CD4-positive, alpha-beta T cell treated with Interleukin-6 at 100 ng/mL for 8 hours (primary cell): ENCODE measurements around the gene ATP10A.

Experiments used
- DNase-seq: peaks from one replicate; pipeline ENCODE4 v3.0.0-alpha.2; 2020; ENCODE audit warnings: mixed read lengths, low spot score

ATP10A gene

GRCh38 chr15:25863111-25863967, at the start of gene ATP10A:
TSS of gene ATP10A (minus strand) at chr15:25863327. CDS start at chr15:25863096, 231 bp downstream.
- peak; percentile 37 for DNase-seq

- DNase-seq: no peak
Measured at GRCh38 chr15:25912035-25912434, 48.9 kb upstream of the ATP10A start.

GRCh38 chr15:25910832-25911231, 47.7 kb upstream of the ATP10A start:
- no peak for DNase-seq

GRCh38 chr15:25909806-25910205, 46.7 kb upstream of the ATP10A start:
- no peak for DNase-seq

GRCh38 chr15:25909325-25909724, 46.2 kb upstream of the ATP10A start:
- no peak for DNase-seq

GRCh38 chr15:25905140-25905539, 42.0 kb upstream of the ATP10A start:
- DNase-seq: no peak

- DNase-seq: no peak
Measured at GRCh38 chr15:25903024-25903581, 40.0 kb upstream of the ATP10A start.

GRCh38 chr15:25901811-25902605, 38.9 kb upstream of the ATP10A start:
- no peak for DNase-seq

GRCh38 chr15:25900901-25901300, 37.8 kb upstream of the ATP10A start:
- no peak for DNase-seq

- no peak for DNase-seq
Measured at GRCh38 chr15:25900431-25900830, 37.3 kb upstream of the ATP10A start.

- no peak for DNase-seq
Measured at GRCh38 chr15:25899870-25900269, 36.7 kb upstream of the ATP10A start.

GRCh38 chr15:25897658-25898057, 34.5 kb upstream of the ATP10A start:
- DNase-seq: no peak

GRCh38 chr15:25894371-25894902, 31.3 kb upstream of the ATP10A start:
- DNase-seq: no peak

- DNase-seq: no peak
Measured at GRCh38 chr15:25893596-25893995, 30.5 kb upstream of the ATP10A start.

- DNase-seq: no peak
Measured at GRCh38 chr15:25892126-25892525, 29.0 kb upstream of the ATP10A start.

GRCh38 chr15:25891081-25891480, 28.0 kb upstream of the ATP10A start:
- no peak for DNase-seq

- DNase-seq: no peak
Measured at GRCh38 chr15:25890529-25890928, 27.4 kb upstream of the ATP10A start.

- no peak for DNase-seq
Measured at GRCh38 chr15:25887870-25888269, 24.7 kb upstream of the ATP10A start.

- no peak for DNase-seq
Measured at GRCh38 chr15:25886498-25887140, 23.5 kb upstream of the ATP10A start.

- no peak for DNase-seq
Measured at GRCh38 chr15:25884370-25884769, 21.2 kb upstream of the ATP10A start.

- no peak for DNase-seq
Measured at GRCh38 chr15:25883463-25884259, 20.5 kb upstream of the ATP10A start.
